ENCODE data around the gene AKR7A3. TPM values are rescaled to one million over a fixed set of nuclear protein-coding genes. Genes with fewer than 3 reads are reported as not detected.
"Not testable (repeated sequence)": the region's sequence is repeated elsewhere in the genome, so short reads cannot be mapped to it uniquely, and the experiment has no call there.

AKR7A3 gene
- total RNA-seq, 2 experiments from 2014 or later, result 0.39 to 0.60 TPM

- Mint-ChIP-seq H3K27ac (no peak overlapping the region), H3K36me3 (ENCODE audit: low read depth) (peaks cover 21% of the 10 kb centered on the region), H3K4me1 (peaks cover under 1% of the 10 kb centered on the region), H3K27me3 (no peaks in the 10 kb centered on the region), H3K9me3 (ENCODE audit: low read depth) (no peaks in the 10 kb centered on the region), H3K4me3 (no peak overlapping the region)
- DNase-seq (no peak), ATAC-seq (no peak)
- intact Hi-C loops (cut with DNase I, micrococcal nuclease), result no loop called here
- ChIA-PET POLR2A (interaction anchor here (0.7 kb wide), 1 partner anchor 443 kb away, joined by 4 read pairs; no protein-coding TSS in a partner anchor), CTCF (interaction anchor here (1.1 kb wide), 2 partner anchors 355 to 391 kb away, joined by 3 to 4 read pairs; no protein-coding TSS in a partner anchor)
Measured at GRCh38 chr1:19262744-19263143, 25.8 kb downstream of the AKR7A3 start.

DNA sequence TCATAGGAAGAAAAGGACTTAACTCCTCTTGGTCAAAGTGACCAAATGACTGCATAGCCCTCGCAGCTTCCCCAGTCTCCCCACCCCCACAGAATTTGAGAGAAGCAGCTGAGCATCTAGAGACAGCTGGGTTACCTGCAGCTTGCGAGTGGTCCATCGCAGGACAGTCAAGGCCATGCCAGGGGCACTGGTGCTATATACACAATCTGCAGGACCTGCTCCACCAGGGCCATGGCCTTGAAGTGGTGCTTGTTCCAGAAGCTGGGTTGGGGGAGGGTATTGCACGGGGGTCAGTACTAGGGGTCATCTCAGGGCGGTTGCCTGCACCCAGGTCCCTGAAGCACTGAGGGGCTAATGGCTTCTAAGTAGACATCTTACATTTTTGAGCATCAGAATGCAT lies 26.5 kb downstream of the AKR7A3 start:
- Mint-ChIP-seq H3K9me3 (ENCODE audit: low read depth) (no peaks in the 10 kb centered on the region), H3K4me3 (no peak overlapping the region), H3K27me3 (no peaks in the 10 kb centered on the region), H3K27ac (no peak overlapping the region), H3K4me1 (peaks cover 8% of the 10 kb centered on the region), H3K36me3 (ENCODE audit: low read depth) (peaks cover 27% of the 10 kb centered on the region)
- intact Hi-C loops (cut with DNase I, micrococcal nuclease), result no loop called here
- CTCF ChIA-PET, result no interaction called here
- DNase-seq (no peak), ATAC-seq (no peak)
- POLR2A ChIA-PET, result interaction anchor here (0.8 to 1.5 kb wide), 2 partner anchors 10 to 344 kb away, joined by 4 to 5 read pairs; partner anchors contain the start of genes EMC1 and MRTO4

DNA sequence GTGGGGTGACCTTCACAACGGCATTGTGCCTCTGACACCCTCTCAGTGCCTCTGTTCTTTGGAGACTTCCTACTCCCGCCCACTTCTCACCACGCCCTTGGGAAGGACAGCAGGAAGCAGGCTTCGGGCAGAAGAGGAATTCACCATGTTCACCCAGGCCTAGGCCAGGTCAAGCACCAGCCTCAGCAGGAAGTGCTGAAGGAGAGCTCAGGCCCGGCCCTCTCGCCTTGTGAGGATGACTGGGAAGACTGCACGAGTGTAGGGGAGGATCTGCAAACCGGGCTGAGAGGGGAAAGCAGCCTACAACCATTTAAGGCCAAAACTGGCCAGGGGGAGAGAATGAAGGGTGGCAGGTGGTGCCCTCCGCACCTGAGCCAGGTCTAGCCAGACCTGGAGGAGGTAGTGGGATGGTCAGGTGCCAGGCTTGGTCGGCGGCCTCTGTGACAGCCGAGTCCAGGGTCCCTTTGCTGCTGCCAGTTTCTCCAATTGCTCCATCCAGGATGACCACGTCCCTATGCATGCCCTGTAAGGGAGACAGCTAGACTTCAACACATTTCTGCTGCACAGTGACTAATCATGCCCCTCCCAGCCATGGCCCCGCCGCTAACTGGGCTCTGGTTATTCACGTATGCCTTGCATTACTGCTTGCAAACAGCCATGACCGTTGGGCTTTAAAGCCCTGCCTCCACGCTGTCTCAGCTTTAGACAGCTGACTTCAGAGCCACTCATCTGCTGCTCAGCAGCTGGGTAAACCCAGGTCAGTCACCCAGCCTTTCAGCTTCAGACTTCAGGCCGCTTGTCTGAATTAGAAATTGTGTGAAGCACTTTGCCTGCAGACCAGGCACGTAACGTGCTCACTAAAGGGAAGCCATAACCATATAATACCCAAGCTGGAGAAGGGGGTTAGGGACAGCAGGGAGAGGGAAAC lies 28.1 kb downstream of the AKR7A3 start:
- no peaks in the 10 kb centered on the region for H3K27me3 Mint-ChIP-seq
- H3K9me3 Mint-ChIP-seq (ENCODE audit: low read depth), result no peaks in the 10 kb centered on the region
- no peak overlapping the region for H3K27ac Mint-ChIP-seq
- H3K4me3 Mint-ChIP-seq, result no peak overlapping the region
- no peak for ATAC-seq
- ChIA-PET CTCF (no interaction called here), POLR2A (interaction anchor here (0.6 to 1.5 kb wide), 2 partner anchors 9 to 547 kb away, joined by 3 to 5 read pairs; partner anchors contain the start of genes EMC1 and MRTO4)
- DNase-seq, result no peak
- intact Hi-C loops (cut with DNase I, micrococcal nuclease), result no loop called here
- peaks cover 41% of the 10 kb centered on the region for H3K36me3 Mint-ChIP-seq (ENCODE audit: low read depth)
- H3K4me1 Mint-ChIP-seq, result peaks cover 21% of the 10 kb centered on the region

- peaks cover 56% of the 10 kb centered on the region for H3K36me3 Mint-ChIP-seq (ENCODE audit: low read depth)
- no peak for ATAC-seq
- CTCF ChIA-PET, result interaction anchor here (1.0 to 1.2 kb wide), 2 partner anchors 51 to 396 kb away, joined by 3 to 4 read pairs; no protein-coding TSS in a partner anchor
- intact Hi-C loops (cut with DNase I, micrococcal nuclease), result loop anchor here in 1 of 2 experiments (10.0 kb wide), 1 partner anchor 396 kb away; no protein-coding TSS in a partner anchor
- peak overlapping the region; percentile 89 for H3K27ac Mint-ChIP-seq
- POLR2A ChIA-PET, result interaction anchor here (1.1 kb wide), 1 partner anchor 13 kb away, joined by 5 read pairs; no protein-coding TSS in a partner anchor
- H3K9me3 Mint-ChIP-seq (ENCODE audit: low read depth), result no peaks in the 10 kb centered on the region
- H3K27me3 Mint-ChIP-seq, result no peaks in the 10 kb centered on the region
- H3K4me1 Mint-ChIP-seq, result peaks cover 38% of the 10 kb centered on the region
- no peak overlapping the region for H3K4me3 Mint-ChIP-seq
- no peak for DNase-seq
Measured at GRCh38 chr1:19258353-19258752, 30.2 kb downstream of the AKR7A3 start.

- ChIA-PET CTCF (interaction anchor here (0.5 to 1.2 kb wide), 5 partner anchors 9 to 402 kb away, joined by 3 to 4 read pairs (median 3); no protein-coding TSS in a partner anchor), POLR2A (interaction anchor here (0.7 to 1.1 kb wide), 5 partner anchors 12 to 305 kb away, joined by 3 to 5 read pairs (median 3); no protein-coding TSS in a partner anchor)
- H3K27ac Mint-ChIP-seq, result peak overlapping the region; percentile 89
- peaks cover 63% of the 10 kb centered on the region for H3K36me3 Mint-ChIP-seq (ENCODE audit: low read depth)
- DNase-seq (peak; percentile 71), ATAC-seq (peak; percentile 75)
- H3K27me3 Mint-ChIP-seq, result no peaks in the 10 kb centered on the region
- peak overlapping the region; percentile 44 for H3K4me3 Mint-ChIP-seq
- intact Hi-C loops (cut with DNase I, micrococcal nuclease), result loop anchor here in 1 of 2 experiments (10.0 kb wide), 1 partner anchor 397 kb away; no protein-coding TSS in a partner anchor
- H3K4me1 Mint-ChIP-seq, result peaks cover 43% of the 10 kb centered on the region
- no peaks in the 10 kb centered on the region for H3K9me3 Mint-ChIP-seq (ENCODE audit: low read depth)
Measured at GRCh38 chr1:19257178-19257914, 31.2 kb downstream of the AKR7A3 start.

- H3K27me3 Mint-ChIP-seq; H3K9me3 Mint-ChIP-seq (ENCODE audit: low read depth): not testable (repeated sequence)
- peak overlapping the region; percentile 89 for H3K27ac Mint-ChIP-seq
- H3K4me3 Mint-ChIP-seq, result peak overlapping the region; percentile 44
- H3K36me3 Mint-ChIP-seq (ENCODE audit: low read depth), result peaks cover 66% of the 10 kb centered on the region
- DNase-seq (peak; percentile 40), ATAC-seq (peak; percentile 13)
- CTCF ChIA-PET, result interaction anchor here (0.7 to 1.1 kb wide), 3 partner anchors 10 to 403 kb away, joined by 3 to 5 read pairs (median 3); no protein-coding TSS in a partner anchor
- POLR2A ChIA-PET, result interaction anchor here (1.0 to 1.1 kb wide), 2 partner anchors 35 to 304 kb away, joined by 3 read pairs; no protein-coding TSS in a partner anchor
- intact Hi-C loops (cut with DNase I, micrococcal nuclease), result loop anchor here in 1 of 2 experiments (10.0 kb wide), 1 partner anchor 398 kb away; no protein-coding TSS in a partner anchor
- H3K4me1 Mint-ChIP-seq, result peaks cover 43% of the 10 kb centered on the region
Measured at GRCh38 chr1:19256301-19256700, 32.3 kb downstream of the AKR7A3 start.

DNA sequence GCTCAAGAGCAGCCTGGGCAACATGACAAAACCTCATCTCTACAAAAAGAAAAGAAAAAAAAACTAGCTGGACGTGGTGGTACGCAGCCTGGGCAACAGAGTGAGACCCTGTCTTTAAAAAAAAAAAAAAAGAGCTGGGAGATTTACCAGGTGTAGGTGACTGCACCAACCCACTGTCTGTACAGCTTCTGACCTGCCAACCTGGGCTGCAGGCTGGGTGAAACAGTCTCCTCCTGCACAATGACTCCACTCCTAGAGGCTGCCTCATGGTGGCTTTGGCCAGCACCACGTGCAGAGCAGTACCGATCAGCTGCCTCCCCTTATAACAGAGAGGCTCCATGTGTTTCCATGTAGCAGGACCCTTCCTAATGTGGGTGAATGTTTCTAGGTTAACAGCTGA lies 33.3 kb downstream of the AKR7A3 start:
- intact Hi-C loops (cut with DNase I, micrococcal nuclease), result loop anchor here in 1 of 2 experiments (10.0 kb wide), 1 partner anchor 400 kb away; no protein-coding TSS in a partner anchor
- H3K27ac Mint-ChIP-seq, result peak overlapping the region; percentile 89
- ATAC-seq, result no peak
- H3K36me3 Mint-ChIP-seq (ENCODE audit: low read depth), result peaks cover 65% of the 10 kb centered on the region
- no peaks in the 10 kb centered on the region for H3K27me3 Mint-ChIP-seq
- no peaks in the 10 kb centered on the region for H3K9me3 Mint-ChIP-seq (ENCODE audit: low read depth)
- H3K4me1 Mint-ChIP-seq, result peaks cover 49% of the 10 kb centered on the region
- CTCF ChIA-PET, result interaction anchor here (0.6 to 1.8 kb wide), 10 partner anchors 11 to 674 kb away, joined by 3 to 8 read pairs (median 3); no protein-coding TSS in a partner anchor
- no peak for DNase-seq
- no peak overlapping the region for H3K4me3 Mint-ChIP-seq
- POLR2A ChIA-PET, result interaction anchor here (0.7 kb wide), 1 partner anchor 58 kb away, joined by 4 read pairs; no protein-coding TSS in a partner anchor

- intact Hi-C loops (cut with DNase I, micrococcal nuclease), result loop anchor here in 1 of 2 experiments (10.0 kb wide), 1 partner anchor 400 kb away; no protein-coding TSS in a partner anchor
- Mint-ChIP-seq H3K4me1 (peaks cover 55% of the 10 kb centered on the region), H3K27ac (peak overlapping the region; percentile 55), H3K36me3 (ENCODE audit: low read depth) (peaks cover 56% of the 10 kb centered on the region), H3K9me3 (ENCODE audit: low read depth) (no peaks in the 10 kb centered on the region), H3K4me3 (no peak overlapping the region), H3K27me3 (no peaks in the 10 kb centered on the region)
- ATAC-seq (no peak), DNase-seq (no peak)
- CTCF ChIA-PET, result interaction anchor here (0.6 to 1.8 kb wide), 5 partner anchors 13 to 629 kb away, joined by 3 to 8 read pairs (median 3); no protein-coding TSS in a partner anchor
- POLR2A ChIA-PET, result interaction anchor here (0.7 kb wide), 1 partner anchor 271 kb away, joined by 3 read pairs; no protein-coding TSS in a partner anchor
Measured at GRCh38 chr1:19254416-19254815, 34.2 kb downstream of the AKR7A3 start.

- POLR2A ChIA-PET, result interaction anchor here (0.5 to 1.7 kb wide), 5 partner anchors 10 to 355 kb away, joined by 3 to 7 read pairs (median 4); a partner anchor contains a TSS
- intact Hi-C loops (cut with DNase I, micrococcal nuclease), result loop anchor here (1.0 to 10.0 kb wide), 13 partner anchors 41 to 408 kb away; partner anchors contain the start of genes AKR7A2 (in 2 of the 2), SLC66A1 (in 2 of the 2), ALDH4A1 (in 1 of the 2) and CAPZB (in 1 of the 2)
- peaks cover 34% of the 10 kb centered on the region for H3K36me3 Mint-ChIP-seq (ENCODE audit: low read depth)
Measured at GRCh38 chr1:19251305-19252196, 37.0 kb downstream of the AKR7A3 start, which contains the start of the genes EMC1 and MRTO4. EMC1 (minus strand) TSS chr1:19251524; CDS start chr1:19251509, 15 bp downstream. MRTO4 (plus strand) TSS chr1:19251805; CDS start chr1:19251836, 31 bp downstream.

More at GRCh38 chr1:19251305-19252196, 37.0 kb downstream of the AKR7A3 start, which contains the start of the genes EMC1 and MRTO4:
- DNase-seq (peak; percentile 94), ATAC-seq (peak; percentile 87)
- Mint-ChIP-seq H3K27ac (peak within 1 kb of the TSS; percentile 96), H3K4me1 (peaks cover 45% of the 10 kb centered on the region), H3K27me3 (no peaks in the 10 kb centered on the region), H3K4me3 (peak within 1 kb of the TSS; percentile 99), H3K9me3 (ENCODE audit: low read depth) (no peaks in the 10 kb centered on the region)
- CTCF ChIA-PET, result interaction anchor here (0.6 to 1.3 kb wide), 7 partner anchors 10 to 402 kb away, joined by 3 to 4 read pairs (median 3); partner anchors contain the start of gene ALDH4A1

Data from activated CD4-positive, alpha-beta T cell treated with anti-CD3 and anti-CD28 coated beads for 36 hours (primary cell).